ENCODE results near the gene SYNE1. TPM values are rescaled to one million over a fixed set of nuclear protein-coding genes. Genes with fewer than 3 reads are reported as not detected.
"Not testable (repeated sequence)": the region's sequence is repeated elsewhere in the genome, so short reads cannot be mapped to it uniquely, and the experiment has no call there.

SYNE1 gene
- total RNA-seq, 3 donors from 2014 or later (not counting 1 experiment from before 2014, with no cell fraction given): 489 to 570 (median 498) TPM

GRCh38 chr6:152492281-152492680, 144.9 kb downstream of the SYNE1 start:
- H3K9me3 ChIP-seq (ENCODE audit: control insufficient read depth, insufficient read depth, low read length); H3K27me3 Mint-ChIP-seq (ENCODE audit: low read depth in 2 of 2); H3K36me3 ChIP-seq (ENCODE audit: control insufficient read depth, insufficient read depth, low read length); H3K27me3 ChIP-seq (ENCODE audit: control insufficient read depth, insufficient read depth, low read length); ATAC-seq; H3K4me1 ChIP-seq (ENCODE audit: control insufficient read depth, insufficient read depth, low read length); H3K4me1 Mint-ChIP-seq; DNase-seq; H3K4me3 Mint-ChIP-seq; H3K36me3 Mint-ChIP-seq; H3K27ac Mint-ChIP-seq; H3K9me3 Mint-ChIP-seq; H3K4me3 ChIP-seq (ENCODE audit: low read length); intact Hi-C loops (cut with micrococcal nuclease); H3K27ac ChIP-seq (ENCODE audit: low read length): not testable (repeated sequence)
- 100% methylated on average over 3 of the region's 3 CpGs for WGBS (ENCODE audit: insufficient coverage)

GRCh38 chr6:152491501-152491900, 145.7 kb downstream of the SYNE1 start:
- H3K27ac Mint-ChIP-seq: not testable (repeated sequence)

GRCh38 chr6:152490971-152491378, 146.2 kb downstream of the SYNE1 start:
- H3K36me3 Mint-ChIP-seq; H3K27me3 ChIP-seq (ENCODE audit: control insufficient read depth, insufficient read depth, low read length); H3K4me1 ChIP-seq (ENCODE audit: control insufficient read depth, insufficient read depth, low read length); ATAC-seq; H3K9me3 ChIP-seq (ENCODE audit: control insufficient read depth, insufficient read depth, low read length); intact Hi-C loops (cut with micrococcal nuclease); H3K27ac ChIP-seq (ENCODE audit: low read length); H3K36me3 ChIP-seq (ENCODE audit: control insufficient read depth, insufficient read depth, low read length); DNase-seq; H3K4me3 ChIP-seq (ENCODE audit: low read length); H3K9me3 Mint-ChIP-seq; H3K4me1 Mint-ChIP-seq; H3K27me3 Mint-ChIP-seq (ENCODE audit: low read depth in 2 of 2); H3K27ac Mint-ChIP-seq; H3K4me3 Mint-ChIP-seq: not testable (repeated sequence)
- 90% methylated on average over 5 of the region's 5 CpGs for WGBS (ENCODE audit: insufficient coverage)

More at GRCh38 chr6:152491501-152491900, 145.7 kb downstream of the SYNE1 start:
- H3K36me3 ChIP-seq (ENCODE audit: control insufficient read depth, insufficient read depth, low read length); H3K27me3 ChIP-seq (ENCODE audit: control insufficient read depth, insufficient read depth, low read length); H3K4me3 ChIP-seq (ENCODE audit: low read length); H3K4me3 Mint-ChIP-seq; H3K36me3 Mint-ChIP-seq; H3K27ac ChIP-seq (ENCODE audit: low read length); H3K9me3 ChIP-seq (ENCODE audit: control insufficient read depth, insufficient read depth, low read length); H3K27me3 Mint-ChIP-seq (ENCODE audit: low read depth in 2 of 2); DNase-seq; ATAC-seq; intact Hi-C loops (cut with micrococcal nuclease); H3K4me1 Mint-ChIP-seq; H3K9me3 Mint-ChIP-seq; H3K4me1 ChIP-seq (ENCODE audit: control insufficient read depth, insufficient read depth, low read length): not testable (repeated sequence)
- WGBS (ENCODE audit: insufficient coverage): 86% methylated on average over 2 of the region's 2 CpGs

- H3K9me3 ChIP-seq (ENCODE audit: control insufficient read depth, insufficient read depth, low read length): no peaks in the 10 kb centered on the region
- H3K27ac Mint-ChIP-seq: peak overlapping the region; percentile 11 to 70
- H3K9me3 Mint-ChIP-seq: no peaks in the 10 kb centered on the region
- H3K27me3 ChIP-seq (ENCODE audit: control insufficient read depth, insufficient read depth, low read length): no peaks in the 10 kb centered on the region
- 100% methylated on average over 1 of the region's 2 CpGs for WGBS (ENCODE audit: insufficient coverage)
- no peaks in the 10 kb centered on the region for H3K4me1 Mint-ChIP-seq
- ATAC-seq (no peak), DNase-seq (no peak)
- intact Hi-C loops (cut with micrococcal nuclease): loop anchor here (1.0 to 2.0 kb wide), 2 partner anchors 158 to 186 kb away; no protein-coding TSS in a partner anchor
- H3K36me3 ChIP-seq (ENCODE audit: control insufficient read depth, insufficient read depth, low read length): peaks cover 29% of the 10 kb centered on the region
- H3K4me3 ChIP-seq (ENCODE audit: low read length): no peak overlapping the region
- no peak for TF ChIP-seq CTCF (IDR thresholded peaks at IDR 0.05)
- H3K27me3 Mint-ChIP-seq (ENCODE audit: low read depth in 2 of 2): no peaks in the 10 kb centered on the region
- H3K36me3 Mint-ChIP-seq: peaks cover 13% of the 10 kb centered on the region
- no peak overlapping the region for H3K4me3 Mint-ChIP-seq
- H3K27ac ChIP-seq (ENCODE audit: low read length): no peak overlapping the region
- peaks cover 4% of the 10 kb centered on the region for H3K4me1 ChIP-seq (ENCODE audit: control insufficient read depth, insufficient read depth, low read length)
These were observed 152.4 kb downstream of the SYNE1 start for GRCh38 chr6:152484806-152485205.

GRCh38 chr6:152482289-152482688, 154.9 kb downstream of the SYNE1 start:
- intact Hi-C loops (cut with micrococcal nuclease): no loop called here
- H3K9me3 Mint-ChIP-seq: no peaks in the 10 kb centered on the region
- Histone ChIP-seq H3K27me3 (ENCODE audit: control insufficient read depth, insufficient read depth, low read length) (no peaks in the 10 kb centered on the region), H3K4me3 (ENCODE audit: low read length) (no peak overlapping the region), H3K4me1 (ENCODE audit: control insufficient read depth, insufficient read depth, low read length) (peaks cover 4% of the 10 kb centered on the region), H3K36me3 (ENCODE audit: control insufficient read depth, insufficient read depth, low read length) (peaks cover 32% of the 10 kb centered on the region), H3K9me3 (ENCODE audit: control insufficient read depth, insufficient read depth, low read length) (no peaks in the 10 kb centered on the region), H3K27ac (ENCODE audit: low read length) (no peak overlapping the region)
- no peak for DNase-seq
- H3K27me3 Mint-ChIP-seq (ENCODE audit: low read depth in 2 of 2): no peaks in the 10 kb centered on the region
- ATAC-seq: no peak
- peaks cover 13% of the 10 kb centered on the region for H3K36me3 Mint-ChIP-seq
- no peaks in the 10 kb centered on the region for H3K4me1 Mint-ChIP-seq
- H3K4me3 Mint-ChIP-seq: no peak overlapping the region
- no peak for TF ChIP-seq CTCF (IDR thresholded peaks at IDR 0.05)
- H3K27ac Mint-ChIP-seq: no peak overlapping the region
- no CpG with 5 or more reads among the region's 1 CpG for WGBS (ENCODE audit: insufficient coverage)

Measured in natural killer cell (primary cell).